ENCODE measurements around the gene KCTD8.

- TF ChIP-seq CTCF (IDR thresholded peaks at IDR 0.05) (no peak), REST (IDR thresholded peaks at IDR 0.05; ENCODE audit: insufficient read depth in 1 of 2, low read depth in 2 of 2, low read length in 1 of 2) (no peak), SIN3A (IDR thresholded peaks at IDR 0.05; ENCODE audit: borderline replicate concordance, insufficient read depth, low read depth, low read length) (no peak), POLR2AphosphoS5 (IDR thresholded peaks at IDR 0.05; ENCODE audit: low read depth, low read length) (no peak)
Observed at GRCh38 chr4:44161756-44162155, 286.9 kb downstream of the KCTD8 start.
